GM19043 (cell line): ENCODE measurements around the gene RPL27A.
A peak's percentile ranks its signal among the peaks of the same experiment; 100 is the strongest.
"Not testable (repeated sequence)": the region's sequence is repeated elsewhere in the genome, so short reads cannot be mapped to it uniquely, and the experiment has no call there.

ENCODE experiments used
- ATAC-seq: cut with Tn5 transposase; IDR thresholded peaks from one replicate; pipeline ENCODE4 v1.9.1; 2021; ENCODE audit warnings: low read depth; ENCODE audit not compliant: unreplicated experiment

Gene RPL27A

GRCh38 chr11:8682303-8683114 is at the start of gene RPL27A, which contains the start of gene TRIM66:
TSS of gene RPL27A (plus strand) at chr11:8682792. CDS start at chr11:8682814, 22 bp downstream.
TSS of gene TRIM66 (minus strand) at chr11:8682665. CDS start at chr11:8672274, 10,391 bp downstream.
- ATAC-seq, result peak; percentile 96

GRCh38 chr11:8634498-8634897 is 48.1 kb upstream of the RPL27A start:
- ATAC-seq, result no peak

- no peak for ATAC-seq
Observed at GRCh38 chr11:8636127-8636526, 46.5 kb upstream of the RPL27A start.

- ATAC-seq, result no peak
Observed at GRCh38 chr11:8638300-8638699, 44.3 kb upstream of the RPL27A start.

- ATAC-seq, result no peak
Observed at GRCh38 chr11:8639655-8640054, 42.9 kb upstream of the RPL27A start.

- ATAC-seq, result no peak
Observed at GRCh38 chr11:8640267-8640906, 42.2 kb upstream of the RPL27A start.

DNA sequence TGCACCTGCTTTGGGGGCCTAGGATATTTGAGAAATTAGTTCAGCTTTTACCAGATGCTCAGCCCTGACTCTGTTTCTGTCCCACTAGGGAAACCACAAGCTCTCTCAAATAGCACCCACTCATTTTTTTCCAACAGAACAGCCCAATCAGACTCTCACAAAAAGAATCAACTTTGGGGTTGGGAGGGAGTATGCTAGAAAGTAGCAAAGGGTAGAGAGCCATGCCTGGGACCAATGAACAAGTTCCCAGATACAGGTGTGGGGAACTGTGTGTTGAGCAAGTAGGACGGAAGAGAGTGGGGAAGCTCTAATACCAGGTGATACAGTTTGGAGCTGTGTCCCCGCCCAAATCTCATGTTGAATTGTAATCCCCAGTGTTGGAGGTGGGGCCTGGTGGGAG is 41.3 kb upstream of the RPL27A start:
- ATAC-seq, result no peak

DNA sequence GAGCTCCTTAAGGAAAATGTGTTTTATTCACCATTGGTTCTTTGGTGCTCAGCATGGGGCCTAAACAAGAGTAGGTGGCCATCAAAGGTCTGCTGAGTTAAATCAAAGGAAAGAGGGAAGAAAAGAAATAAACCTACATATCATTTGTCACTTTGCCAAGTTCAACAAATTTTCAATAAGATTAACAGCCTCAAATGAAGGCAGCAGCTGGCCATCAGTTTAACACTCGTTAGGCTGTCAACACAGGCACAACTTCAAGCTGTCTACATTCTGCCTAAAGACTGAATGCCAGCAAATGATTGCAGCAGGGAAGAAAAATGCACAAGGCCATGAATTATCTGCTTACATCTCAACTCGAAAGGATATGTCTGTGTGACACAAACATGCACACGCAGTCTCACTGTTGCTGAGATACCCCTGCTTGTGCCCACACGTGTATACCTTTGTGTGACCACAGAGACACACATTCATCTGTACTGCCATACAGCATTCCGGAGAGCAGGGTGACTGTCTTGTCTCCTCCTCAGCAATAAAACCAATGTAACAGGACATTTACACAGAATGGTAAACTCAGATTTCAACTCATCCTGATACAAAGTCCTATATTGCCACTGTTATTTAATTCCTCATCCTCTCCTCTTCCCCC is 40.3 kb upstream of the RPL27A start:
- ATAC-seq, result no peak

DNA sequence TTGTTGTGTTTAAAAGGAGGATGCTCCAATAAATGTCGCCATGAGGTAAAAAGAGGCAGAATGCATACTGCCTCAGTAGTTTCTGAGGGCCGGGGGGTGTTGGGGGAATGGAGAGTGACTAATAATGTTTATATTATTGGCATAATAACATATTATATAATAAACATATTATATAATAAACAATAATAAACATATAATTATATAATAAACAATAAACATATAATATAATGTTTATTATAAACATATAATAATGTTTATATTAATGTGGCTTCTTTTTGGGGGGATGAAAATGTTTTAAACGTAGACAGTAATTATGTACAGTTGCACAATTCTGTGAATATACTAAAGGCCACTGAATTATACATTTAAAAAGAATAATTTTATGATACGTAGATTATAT is 35.7 kb upstream of the RPL27A start:
- ATAC-seq, result no peak

DNA sequence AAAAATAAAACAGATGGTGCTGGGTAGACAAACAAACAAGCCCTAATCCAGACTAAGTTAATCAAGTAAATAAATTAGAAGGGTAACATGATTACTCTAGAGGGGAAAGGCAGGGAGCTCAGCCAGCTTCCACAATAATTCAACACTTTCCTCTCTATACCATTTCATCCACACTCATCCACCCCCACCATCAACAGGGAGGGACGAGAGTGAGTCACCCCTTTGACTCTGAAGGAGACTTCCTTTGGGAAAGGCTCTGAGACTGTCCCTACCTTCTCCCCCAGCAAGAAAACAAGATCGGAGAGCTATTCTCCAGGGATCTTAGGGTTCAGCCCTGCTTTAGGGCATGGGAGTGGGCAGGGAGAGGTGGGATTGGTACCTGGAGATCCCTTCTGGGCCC is 33.2 kb upstream of the RPL27A start:
- no peak for ATAC-seq

- ATAC-seq, result no peak
Observed at GRCh38 chr11:8650401-8650990, 32.1 kb upstream of the RPL27A start.

DNA sequence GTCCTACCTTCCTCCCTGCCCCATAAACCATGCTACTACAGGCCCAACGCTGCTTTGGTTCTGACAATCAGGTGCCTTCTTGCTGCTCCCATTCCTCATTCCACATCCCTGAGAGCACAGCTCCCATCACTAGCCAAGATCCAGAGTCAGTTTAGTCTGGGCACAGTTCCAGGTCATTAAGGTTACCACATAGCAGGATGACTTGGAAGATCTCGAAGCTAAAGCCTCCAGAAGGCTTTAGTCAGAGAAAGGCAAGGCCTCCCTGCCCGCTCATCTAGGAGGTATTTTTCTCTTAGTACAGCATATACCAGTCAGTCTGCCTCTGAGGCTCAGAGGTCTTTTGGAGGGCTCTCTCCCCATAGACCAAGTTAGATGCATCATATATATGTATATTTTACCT is 30.5 kb upstream of the RPL27A start:
- no peak for ATAC-seq

DNA sequence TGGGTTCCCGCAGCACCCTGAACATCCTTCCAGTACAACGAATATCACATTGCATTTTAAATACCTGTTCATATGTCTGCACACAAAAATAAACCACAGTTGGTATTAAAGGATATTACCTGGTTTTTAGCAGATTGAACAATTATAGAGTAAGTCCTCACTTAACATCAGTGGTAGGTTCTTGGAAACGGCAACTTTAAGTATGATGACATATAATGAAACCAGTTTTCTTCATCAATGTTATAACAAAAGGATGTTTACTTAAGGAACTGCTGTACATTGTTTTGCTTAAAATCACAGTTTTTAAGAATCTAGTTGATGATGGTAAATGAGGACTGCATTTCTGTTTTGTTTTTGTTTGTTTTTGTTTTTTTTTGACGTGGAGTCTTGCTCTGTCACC is 28.1 kb upstream of the RPL27A start:
- no peak for ATAC-seq

DNA sequence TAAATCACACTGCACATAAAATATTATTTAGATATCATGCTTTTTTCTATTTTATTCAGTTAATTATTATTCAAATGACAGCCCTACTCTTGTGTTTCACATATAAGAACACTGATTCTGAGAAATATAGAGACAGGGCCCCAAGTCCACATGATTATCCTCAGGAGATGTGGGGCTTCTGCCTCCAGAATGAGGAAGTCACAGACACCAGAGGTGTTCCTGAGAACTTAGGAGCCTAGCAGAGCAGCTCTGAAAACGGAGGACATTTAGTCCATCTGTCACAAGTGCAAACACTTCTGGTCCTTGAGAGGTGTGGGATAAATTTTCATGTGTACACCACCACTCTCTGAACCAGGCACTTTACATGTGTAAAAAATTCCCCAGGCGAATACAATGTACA is 26.3 kb upstream of the RPL27A start:
- no peak for ATAC-seq

DNA sequence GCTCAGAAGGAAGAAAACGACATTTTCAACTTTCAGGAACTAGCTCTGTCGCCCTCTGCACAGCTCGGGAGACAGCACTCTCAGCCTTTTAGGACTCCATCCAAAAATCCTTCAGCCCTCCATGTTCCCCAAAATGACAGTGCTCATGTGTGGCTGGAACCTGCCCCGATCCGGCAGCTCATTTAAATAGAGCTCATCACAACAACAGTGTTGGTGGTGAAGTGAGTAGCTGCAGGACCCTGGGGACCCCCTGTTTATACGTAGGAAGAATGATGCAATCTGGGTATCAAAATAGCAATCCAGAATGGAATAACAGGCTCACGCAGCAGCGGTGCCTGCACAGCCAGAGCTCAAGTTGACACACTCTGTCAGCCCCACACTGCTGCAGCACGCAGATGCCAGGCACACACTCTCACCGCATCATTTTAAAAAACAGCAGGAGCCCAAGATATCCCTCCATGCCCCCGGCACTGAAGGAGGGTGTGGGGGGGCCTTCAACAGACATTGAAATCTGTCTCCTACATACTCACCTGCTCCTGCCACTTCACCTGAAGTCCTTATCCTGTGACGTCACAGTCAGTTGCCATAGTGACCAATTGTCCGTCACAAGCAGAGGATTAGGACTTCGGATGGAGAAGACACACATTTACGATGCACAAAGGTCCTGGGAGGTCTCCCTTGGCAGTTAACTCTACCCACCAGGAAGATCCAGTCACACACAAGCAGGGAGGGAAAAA is 24.1 kb upstream of the RPL27A start:
- no peak for ATAC-seq

- no peak for ATAC-seq
Observed at GRCh38 chr11:8661001-8661795, 21.4 kb upstream of the RPL27A start.

- no peak for ATAC-seq
Observed at GRCh38 chr11:8665222-8665621, 17.4 kb upstream of the RPL27A start.

DNA sequence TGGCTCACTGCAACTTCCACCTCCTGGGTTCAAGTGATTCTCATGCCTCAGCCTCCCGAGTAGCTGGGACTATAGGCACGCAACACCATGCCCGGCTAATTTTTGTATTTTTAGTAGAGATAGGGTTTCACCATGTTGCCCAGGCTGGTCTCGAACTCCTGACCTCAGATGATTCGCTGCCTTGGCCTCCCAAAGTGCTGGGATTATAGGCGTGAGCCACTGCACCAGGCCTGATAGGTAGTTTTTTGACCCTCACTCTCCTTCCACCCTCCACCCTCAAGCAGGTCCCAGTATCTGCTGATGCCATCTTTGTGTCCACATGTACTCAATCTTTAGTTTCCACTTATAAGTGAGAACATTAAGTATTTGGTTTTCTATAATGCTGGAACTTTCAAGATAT is 12.5 kb upstream of the RPL27A start:
- not testable (repeated sequence) for ATAC-seq

GRCh38 chr11:8671193-8671612 is 11.4 kb upstream of the RPL27A start:
- no peak for ATAC-seq

DNA sequence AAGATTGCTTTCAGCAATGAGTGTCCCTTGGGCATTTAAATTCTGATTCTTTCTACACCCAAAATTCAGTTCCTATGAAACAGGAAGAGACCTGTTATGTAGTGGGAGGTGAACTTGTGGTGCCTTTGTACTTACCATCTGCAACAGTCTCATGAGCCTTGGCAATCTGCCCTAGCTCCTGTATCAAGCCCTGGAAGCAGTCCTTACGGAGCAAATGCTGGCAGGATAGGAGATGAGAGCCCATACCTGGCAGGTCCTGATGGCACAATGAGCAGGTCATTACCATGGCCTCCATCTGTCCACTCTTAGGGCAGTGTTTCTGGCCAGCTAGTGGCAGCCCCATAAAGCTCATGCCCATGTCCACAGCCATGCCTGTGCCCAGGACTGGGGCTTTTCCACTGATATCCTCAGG is 10.9 kb upstream of the RPL27A start:
- ATAC-seq, result no peak
